Measurements from ENCODE around the gene FAM90A1.
"Not testable (repeated sequence)": the region's sequence is repeated elsewhere in the genome, so short reads cannot be mapped to it uniquely, and the experiment has no call there.

DNA sequence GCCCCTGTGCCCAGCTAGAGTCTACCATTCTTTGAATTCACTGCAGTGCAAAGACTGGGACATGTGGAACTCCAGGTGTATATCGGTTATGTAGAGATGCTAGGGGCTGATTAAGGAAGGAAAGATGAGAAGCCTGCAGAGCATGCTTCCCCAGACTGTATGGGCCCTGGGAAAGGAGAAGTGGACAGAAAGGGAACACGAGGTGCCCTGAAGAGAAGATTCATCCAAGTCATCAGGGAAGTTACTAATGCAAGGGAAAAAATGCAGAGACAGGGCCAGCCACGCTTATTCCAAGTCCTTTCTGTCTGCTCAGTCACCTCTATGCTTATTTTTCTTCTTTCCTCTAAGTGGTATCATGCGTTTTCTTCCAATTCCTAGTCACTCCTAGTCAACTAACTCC, 39.3 kb upstream of the FAM90A1 start:
- TF ChIP-seq, protein P1, sequence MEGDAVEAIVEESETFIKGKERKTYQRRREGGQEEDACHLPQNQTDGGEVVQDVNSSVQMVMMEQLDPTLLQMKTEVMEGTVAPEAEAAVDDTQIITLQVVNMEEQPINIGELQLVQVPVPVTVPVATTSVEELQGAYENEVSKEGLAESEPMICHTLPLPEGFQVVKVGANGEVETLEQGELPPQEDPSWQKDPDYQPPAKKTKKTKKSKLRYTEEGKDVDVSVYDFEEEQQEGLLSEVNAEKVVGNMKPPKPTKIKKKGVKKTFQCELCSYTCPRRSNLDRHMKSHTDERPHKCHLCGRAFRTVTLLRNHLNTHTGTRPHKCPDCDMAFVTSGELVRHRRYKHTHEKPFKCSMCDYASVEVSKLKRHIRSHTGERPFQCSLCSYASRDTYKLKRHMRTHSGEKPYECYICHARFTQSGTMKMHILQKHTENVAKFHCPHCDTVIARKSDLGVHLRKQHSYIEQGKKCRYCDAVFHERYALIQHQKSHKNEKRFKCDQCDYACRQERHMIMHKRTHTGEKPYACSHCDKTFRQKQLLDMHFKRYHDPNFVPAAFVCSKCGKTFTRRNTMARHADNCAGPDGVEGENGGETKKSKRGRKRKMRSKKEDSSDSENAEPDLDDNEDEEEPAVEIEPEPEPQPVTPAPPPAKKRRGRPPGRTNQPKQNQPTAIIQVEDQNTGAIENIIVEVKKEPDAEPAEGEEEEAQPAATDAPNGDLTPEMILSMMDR (IDR thresholded peaks at IDR 0.05; ENCODE audit: insufficient read depth, low read length, poor library complexity, severe bottlenecking): not testable (repeated sequence)
- not testable (repeated sequence) for TF ChIP-seq EZH2phosphoT487 (conservative IDR thresholded peaks at IDR 0.05; ENCODE audit: low read length)
